IMR-90 (cell line): Measurements from ENCODE around the gene SEC24D. TPM values are rescaled to one million over a fixed set of nuclear protein-coding genes. Genes with fewer than 3 reads are reported as not detected.

ENCODE experiments used
- ATAC-seq: fragments of 200-7000 bp; cut with Tn5 transposase; 2 replicates; pipeline ENCODE4 v1.9.1; 2020; ENCODE audit warnings: low read depth, mild to moderate bottlenecking, moderate library complexity
- BruUV-seq: library from RNA; stranded (reverse); fragments of 400-500 nt; replicated peaks from 2 replicates; lab custom pipeline; 2021; lab: Mats Ljungman, UMichigan
- CTCF ChIA-PET: fragments of 300-600 bp; formaldehyde crosslinking; extraction: SDS; loops from one replicate; lab custom pipeline; 2021; ENCODE audit warnings: antibody characterized with exemption; lab: Yijun Ruan, JAX
- POLR2A ChIA-PET: fragments of 300-600 bp; sonication (Branson Sonifier 250); formaldehyde crosslinking; loops from one replicate; lab custom pipeline; 2022; ENCODE audit warnings: antibody characterized with exemption; ENCODE audit not compliant: unreplicated experiment; lab: Charles Lee
- DNase-seq: peaks from one replicate; pipeline ENCODE4 v3.0.0; 2013
- H2AFZ ChIP-seq: replicated peaks from 2 replicates; pipeline ENCODE3; 2013; ENCODE audit warnings: low read length, mild to moderate bottlenecking; ENCODE audit not compliant: poor library complexity
- H2AK5ac ChIP-seq: 2 replicates; pipeline ENCODE4 v1.6.1; 2013; ENCODE audit warnings: low read depth, low read length, inconsistent platforms
- H2AK9ac ChIP-seq: replicated peaks from 2 replicates; pipeline ENCODE3; 2013; ENCODE audit warnings: mild to moderate bottlenecking, low read depth, low read length, moderate library complexity; ENCODE audit not compliant: poor library complexity
- H2BK120ac ChIP-seq: 2 replicates; pipeline ENCODE4 v1.6.1; 2013; ENCODE audit warnings: low read depth, low read length, inconsistent platforms
- H2BK15ac ChIP-seq: 3 replicates; pipeline ENCODE4 v1.6.1; 2013; ENCODE audit warnings: low read depth, low read length, inconsistent platforms
- H2BK20ac ChIP-seq: 2 replicates; pipeline ENCODE4 v1.6.1; 2013; ENCODE audit warnings: low read depth, mild to moderate bottlenecking, inconsistent platforms, low read length, moderate library complexity
- H2BK5ac ChIP-seq: 2 replicates; pipeline ENCODE4 v1.6.1; 2013; ENCODE audit warnings: mild to moderate bottlenecking, low read depth, low read length, inconsistent platforms; ENCODE audit not compliant: poor library complexity, severe bottlenecking
- H3K14ac ChIP-seq: replicated peaks from 2 replicates; pipeline ENCODE4 v1.6.1; 2013; ENCODE audit warnings: low read depth, low read length, inconsistent platforms
- H3K18ac ChIP-seq: 2 replicates; pipeline ENCODE4 v1.6.1; 2013; ENCODE audit warnings: low read depth, low read length, control low read depth
- H3K23ac ChIP-seq: 2 replicates; pipeline ENCODE4 v1.6.1; 2013; ENCODE audit warnings: low read depth, low read length, inconsistent platforms
- H3K27ac ChIP-seq: 2 replicates; pipeline ENCODE4 v1.5.1; 2013; ENCODE audit warnings: mild to moderate bottlenecking, control low read depth, low read length; ENCODE audit not compliant: insufficient read depth
- H3K27me3 ChIP-seq: 2 replicates; pipeline ENCODE4 v1.6.1; 2013; ENCODE audit warnings: low read length; ENCODE audit not compliant: control insufficient read depth, insufficient read depth
- H3K36me3 ChIP-seq: 2 replicates; pipeline ENCODE4 v1.6.1; 2013; ENCODE audit warnings: low read length, mixed read lengths; ENCODE audit not compliant: control insufficient read depth, insufficient read depth
- H3K4ac ChIP-seq: 2 replicates; pipeline ENCODE4 v1.6.1; 2013; ENCODE audit warnings: low read depth, low read length, inconsistent platforms
- H3K4me1 ChIP-seq: 2 replicates; pipeline ENCODE4 v1.6.1; 2013; ENCODE audit warnings: low read length, mixed read lengths; ENCODE audit not compliant: control insufficient read depth, insufficient read depth
- H3K4me2 ChIP-seq: 2 replicates; pipeline ENCODE4 v1.6.1; 2013; ENCODE audit warnings: low read depth, mild to moderate bottlenecking, control low read depth, low read length, moderate library complexity
- H3K4me3 ChIP-seq: 2 replicates; pipeline ENCODE4 v1.5.1; 2013; ENCODE audit warnings: low read depth, mild to moderate bottlenecking, control low read depth, low read length, moderate library complexity; ENCODE audit not compliant: insufficient read depth
- H3K56ac ChIP-seq: 2 replicates; pipeline ENCODE4 v1.6.1; 2013; ENCODE audit warnings: low read length, inconsistent platforms; ENCODE audit not compliant: insufficient read depth; ENCODE audit errors: extremely low read depth
- H3K79me1 ChIP-seq, 2 experiments: 2 replicates each; pipeline ENCODE4 v1.6.1; 2013; ENCODE audit warnings: low read length in 2 of 2, inconsistent platforms in 1 of 2, low read depth in 1 of 2
- H3K9ac ChIP-seq: 2 replicates; pipeline ENCODE4 v1.6.1; 2013; ENCODE audit warnings: low read depth, low read length, control low read depth
- H3K9me1 ChIP-seq: 2 replicates; pipeline ENCODE4 v1.6.1; 2013; ENCODE audit warnings: low read length, inconsistent platforms; ENCODE audit not compliant: insufficient read depth
- H3K9me3 ChIP-seq: 2 replicates; pipeline ENCODE4 v1.6.1; 2013; ENCODE audit warnings: low read length; ENCODE audit not compliant: control insufficient read depth, insufficient read depth
- H4K20me1 ChIP-seq: 2 replicates; pipeline ENCODE4 v1.6.1; 2013; ENCODE audit warnings: low read length, inconsistent platforms; ENCODE audit not compliant: insufficient read depth
- H4K5ac ChIP-seq: 2 replicates; pipeline ENCODE4 v1.6.1; 2013; ENCODE audit warnings: mild to moderate bottlenecking, low read depth, low read length, control low read depth
- H4K8ac ChIP-seq, 2 experiments: 2 replicates each; pipeline ENCODE4 v1.6.1; 2013; ENCODE audit warnings: low read depth in 2 of 2, low read length in 2 of 2, control low read depth in 1 of 2, inconsistent platforms in 1 of 2
- H4K91ac ChIP-seq: 2 replicates; pipeline ENCODE4 v1.6.1; 2013; ENCODE audit warnings: low read depth, low read length, inconsistent platforms; ENCODE audit not compliant: insufficient read depth
- MAFK ChIP-seq: IDR thresholded peaks from 2 replicates; pipeline ENCODE4 v1.6.1; 2012; ENCODE audit warnings: low read depth, low read length, improper control_type of control experiment
- POLR2A ChIP-seq: IDR thresholded peaks from 2 replicates; pipeline ENCODE4 v1.6.1; 2012; ENCODE audit warnings: mild to moderate bottlenecking, low read depth, low read length
- RAD21 ChIP-seq: IDR thresholded peaks from 2 replicates; pipeline ENCODE4 v1.6.1; 2012; ENCODE audit warnings: low read length, improper control_type of control experiment
- SMC3 ChIP-seq: fragments of 150-350 bp; IDR thresholded peaks from 2 replicates; pipeline ENCODE4 v1.6.1; 2016; ENCODE audit warnings: low read depth, mild to moderate bottlenecking, antibody characterized with exemption, low read length, moderate library complexity
- WGBS, 2 experiments: methylation state at CpG; one replicate each; pipeline versions ENCODE4 v1.1.5 to v1.1.7; 2013; ENCODE audit warnings: missing lambda C conversion rate in 2 of 2; ENCODE audit not compliant: insufficient read length in 1 of 2; ENCODE audit errors: extremely low coverage in 2 of 2; 5-methylcytosine and 5-hydroxymethylcytosine counted together
- dilution Hi-C: fragments of 300-500 bp; cut with HindIII; formaldehyde crosslinking; loops from one replicate; pipeline ENCODE4 v1.14.3; 2018; ENCODE audit warnings: low sequenced_read_pairs; ENCODE audit not compliant: unreplicated experiment
- in situ Hi-C: fragments of 300-500 bp; cut with MboI; formaldehyde crosslinking; loops from 3 replicates; pipeline ENCODE4 v1.14.3; 2019; ENCODE audit warnings: low sequenced_read_pairs, inconsistent platforms, mixed read lengths
- intact Hi-C: fragments of 100-400 bp; cut with micrococcal nuclease; formaldehyde crosslinking; loops from 2 replicates; pipeline ENCODE4 v1.10.0; 2022
- polyA plus RNA-seq, 3 experiments: library from polyadenylated mRNA; depleted of rRNA; stranded (reverse); fragments of >200 nt; gene quantifications; 2 replicates each; pipeline ENCODE4 v1.2.3, GENCODE V29; 2012; ENCODE audit warnings: low replicate concordance in 1 of 3
- total RNA-seq: library from RNA; depleted of rRNA; stranded (reverse); fragments of >200 nt; gene quantifications from 2 replicates; pipeline ENCODE4 v1.2.3, GENCODE V29; 2012
- TF ChIP-seq, protein P1 (sequence below): fragments of 150-350 bp; IDR thresholded peaks from 2 replicates; pipeline ENCODE4 v1.6.1; 2017; ENCODE audit warnings: mild to moderate bottlenecking, antibody characterized with exemption, low read length, low read depth

The SEC24D gene
- total and polyA plus RNA-seq, 2 of the 4 experiments (the other 2 are of a cell fraction) = 93.2 to 111 TPM

GRCh38 chr4:118813561-118813960, 22.4 kb downstream of the SEC24D start:
- Histone ChIP-seq H3K36me3 (peaks cover 56% of the 10 kb centered on the region), H2BK15ac (no peak overlapping the region), H4K20me1 (peaks cover 77% of the 10 kb centered on the region), H3K27me3 (no peaks in the 10 kb centered on the region), H3K79me1 (peaks cover 42 to 80% of the 10 kb centered on the region in 2 experiments), H3K9me1 (peaks cover 34% of the 10 kb centered on the region), H2BK20ac (no peak overlapping the region), H3K4me3 (no peak overlapping the region), H3K4ac (no peak overlapping the region), H4K5ac (no peak overlapping the region), H3K18ac (no peak overlapping the region), H4K8ac (no peak overlapping the region), H3K9me3 (no peaks in the 10 kb centered on the region), H2AK5ac (no peak overlapping the region), H3K9ac (no peak overlapping the region), H3K23ac (no peak overlapping the region), H3K14ac (no peak overlapping the region), H2AK9ac (no peak overlapping the region), H4K91ac (no peak overlapping the region), H2BK5ac (no peak overlapping the region), H3K4me2 (no peak overlapping the region), H3K27ac (no peak overlapping the region), H2AFZ (no peak overlapping the region), H3K56ac (no peak overlapping the region), H3K4me1 (peaks cover 28% of the 10 kb centered on the region), H2BK120ac (no peak overlapping the region)
- DNase-seq (no peak), ATAC-seq (no peak)
- POLR2A ChIA-PET = interaction anchor here (1.1 kb wide), 1 partner anchor 21 kb away, joined by 4 read pairs; no protein-coding TSS in a partner anchor
- dilution Hi-C loops = no loop called here
- TF ChIP-seq, protein P1, sequence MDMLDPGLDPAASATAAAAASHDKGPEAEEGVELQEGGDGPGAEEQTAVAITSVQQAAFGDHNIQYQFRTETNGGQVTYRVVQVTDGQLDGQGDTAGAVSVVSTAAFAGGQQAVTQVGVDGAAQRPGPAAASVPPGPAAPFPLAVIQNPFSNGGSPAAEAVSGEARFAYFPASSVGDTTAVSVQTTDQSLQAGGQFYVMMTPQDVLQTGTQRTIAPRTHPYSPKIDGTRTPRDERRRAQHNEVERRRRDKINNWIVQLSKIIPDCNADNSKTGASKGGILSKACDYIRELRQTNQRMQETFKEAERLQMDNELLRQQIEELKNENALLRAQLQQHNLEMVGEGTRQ = no peak
- no peak for TF ChIP-seq MAFK
- no peak for TF ChIP-seq POLR2A
- TF ChIP-seq SMC3 = no peak
- no peak for TF ChIP-seq RAD21
- intact Hi-C loops = no loop called here
- BruUV-seq = no TSS peak
- CTCF ChIA-PET = no interaction called here
- in situ Hi-C loops = no loop called here
- no CpG with 5 or more reads among the region's 3 CpGs for WGBS, 2 experiments
